WTC11 (cell line): ENCODE data around the gene MMUT.

Experiments used
- CBFB ChIP-seq: sonication (generic); formaldehyde crosslinking; IDR thresholded peaks from 2 replicates; pipeline ENCODE4 v1.8.1; 2022; ENCODE audit warnings: mild to moderate bottlenecking, low read depth, missing genetic modification reagents
- ELF4 ChIP-seq: sonication (generic); formaldehyde crosslinking; IDR thresholded peaks from 2 replicates; pipeline ENCODE4 v1.8.1; 2022; ENCODE audit warnings: low read depth, mild to moderate bottlenecking, moderate library complexity, missing genetic modification reagents
- ESRRA ChIP-seq: sonication (generic); formaldehyde crosslinking; IDR thresholded peaks from 2 replicates; pipeline ENCODE4 v1.8.1; 2022; ENCODE audit warnings: mild to moderate bottlenecking, missing genetic modification reagents, borderline replicate concordance
- NR2C2 ChIP-seq: sonication (generic); formaldehyde crosslinking; IDR thresholded peaks from 2 replicates; pipeline ENCODE4 v1.8.0; 2022; ENCODE audit warnings: mild to moderate bottlenecking, missing genetic modification reagents
- NR3C1 ChIP-seq: sonication (generic); formaldehyde crosslinking; conservative IDR thresholded peaks from 2 replicates; pipeline ENCODE4 v1.8.1; 2023; ENCODE audit warnings: low read depth, mild to moderate bottlenecking, missing genetic modification reagents
- SMAD3 ChIP-seq: sonication (generic); formaldehyde crosslinking; IDR thresholded peaks from 2 replicates; pipeline ENCODE4 v1.8.0; 2022; ENCODE audit warnings: missing genetic modification reagents, mild to moderate bottlenecking, borderline replicate concordance
- SP1 ChIP-seq: sonication (generic); formaldehyde crosslinking; conservative IDR thresholded peaks from 2 replicates; pipeline ENCODE4 v1.8.1; 2022; ENCODE audit warnings: missing genetic modification reagents
- USF2 ChIP-seq: sonication (generic); formaldehyde crosslinking; IDR thresholded peaks from 2 replicates; pipeline ENCODE4 v1.8.1; 2023; ENCODE audit warnings: mild to moderate bottlenecking, missing genetic modification reagents, moderate library complexity
- ZNF423 ChIP-seq: fragments of 250-450 bp; sonication (Bioruptor Pico); IDR thresholded peaks from 2 replicates; pipeline ENCODE4 v2.1.2; 2022; ENCODE audit warnings: mild to moderate bottlenecking, moderate library complexity
- TF ChIP-seq, protein P1 (sequence below): fragments of 200-600 bp; IDR thresholded peaks from 2 replicates; pipeline ENCODE4 v1.8.0; 2022; ENCODE audit warnings: antibody characterized with exemption
- TF ChIP-seq, protein P2 (sequence below): fragments of 250-450 bp; sonication (Bioruptor Pico); IDR thresholded peaks from 2 replicates; pipeline ENCODE4 v2.1.2; 2022; ENCODE audit warnings: mild to moderate bottlenecking, moderate library complexity
- TF ChIP-seq, protein P3 (sequence below): sonication (generic); formaldehyde crosslinking; IDR thresholded peaks from 2 replicates; pipeline ENCODE4 v1.8.0; 2022; ENCODE audit warnings: mild to moderate bottlenecking, missing genetic modification reagents
- TF ChIP-seq, protein P4 (sequence below): sonication (generic); formaldehyde crosslinking; IDR thresholded peaks from 2 replicates; pipeline ENCODE4 v1.8.1; 2023; ENCODE audit warnings: mild to moderate bottlenecking, missing genetic modification reagents, moderate library complexity

DNA sequence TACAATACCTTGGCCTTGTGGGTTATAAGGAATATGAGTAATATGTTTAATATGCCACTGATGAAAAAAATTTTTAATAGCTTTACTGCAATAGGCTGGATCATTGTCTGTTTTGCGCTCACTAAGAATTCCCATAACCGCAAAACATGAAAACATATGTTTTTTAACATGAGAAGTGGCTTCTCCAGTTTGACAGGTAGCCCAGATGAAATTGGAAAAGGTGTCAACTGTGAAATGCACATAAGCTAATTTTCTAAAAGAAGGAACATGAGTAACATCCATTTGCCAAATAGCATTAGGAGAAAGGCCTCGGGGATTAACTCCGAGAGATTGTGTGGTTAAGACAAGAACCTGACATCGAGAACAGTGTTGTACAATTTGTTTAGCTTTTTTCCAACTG, 41.6 kb upstream of the MMUT start:
- TF ChIP-seq SMAD3 (CRISPR knock-in tag) = no peak
- no peak for TF ChIP-seq SP1 (CRISPR knock-in tag)
- TF ChIP-seq, protein P1, sequence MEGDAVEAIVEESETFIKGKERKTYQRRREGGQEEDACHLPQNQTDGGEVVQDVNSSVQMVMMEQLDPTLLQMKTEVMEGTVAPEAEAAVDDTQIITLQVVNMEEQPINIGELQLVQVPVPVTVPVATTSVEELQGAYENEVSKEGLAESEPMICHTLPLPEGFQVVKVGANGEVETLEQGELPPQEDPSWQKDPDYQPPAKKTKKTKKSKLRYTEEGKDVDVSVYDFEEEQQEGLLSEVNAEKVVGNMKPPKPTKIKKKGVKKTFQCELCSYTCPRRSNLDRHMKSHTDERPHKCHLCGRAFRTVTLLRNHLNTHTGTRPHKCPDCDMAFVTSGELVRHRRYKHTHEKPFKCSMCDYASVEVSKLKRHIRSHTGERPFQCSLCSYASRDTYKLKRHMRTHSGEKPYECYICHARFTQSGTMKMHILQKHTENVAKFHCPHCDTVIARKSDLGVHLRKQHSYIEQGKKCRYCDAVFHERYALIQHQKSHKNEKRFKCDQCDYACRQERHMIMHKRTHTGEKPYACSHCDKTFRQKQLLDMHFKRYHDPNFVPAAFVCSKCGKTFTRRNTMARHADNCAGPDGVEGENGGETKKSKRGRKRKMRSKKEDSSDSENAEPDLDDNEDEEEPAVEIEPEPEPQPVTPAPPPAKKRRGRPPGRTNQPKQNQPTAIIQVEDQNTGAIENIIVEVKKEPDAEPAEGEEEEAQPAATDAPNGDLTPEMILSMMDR = no peak
- TF ChIP-seq, protein P2, sequence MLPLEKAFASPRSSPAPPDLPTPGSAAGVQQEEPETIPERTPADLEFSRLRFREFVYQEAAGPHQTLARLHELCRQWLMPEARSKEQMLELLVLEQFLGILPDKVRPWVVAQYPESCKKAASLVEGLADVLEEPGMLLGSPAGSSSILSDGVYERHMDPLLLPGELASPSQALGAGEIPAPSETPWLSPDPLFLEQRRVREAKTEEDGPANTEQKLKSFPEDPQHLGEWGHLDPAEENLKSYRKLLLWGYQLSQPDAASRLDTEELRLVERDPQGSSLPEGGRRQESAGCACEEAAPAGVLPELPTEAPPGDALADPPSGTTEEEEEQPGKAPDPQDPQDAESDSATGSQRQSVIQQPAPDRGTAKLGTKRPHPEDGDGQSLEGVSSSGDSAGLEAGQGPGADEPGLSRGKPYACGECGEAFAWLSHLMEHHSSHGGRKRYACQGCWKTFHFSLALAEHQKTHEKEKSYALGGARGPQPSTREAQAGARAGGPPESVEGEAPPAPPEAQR (CRISPR knock-in tag) = no peak
- no peak for TF ChIP-seq CBFB (CRISPR knock-in tag)
- no peak for TF ChIP-seq NR2C2 (CRISPR knock-in tag)
- no peak for TF ChIP-seq USF2 (CRISPR knock-in tag)
- TF ChIP-seq, protein P3, sequence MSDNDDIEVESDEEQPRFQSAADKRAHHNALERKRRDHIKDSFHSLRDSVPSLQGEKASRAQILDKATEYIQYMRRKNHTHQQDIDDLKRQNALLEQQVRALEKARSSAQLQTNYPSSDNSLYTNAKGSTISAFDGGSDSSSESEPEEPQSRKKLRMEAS (CRISPR knock-in tag) = no peak
- TF ChIP-seq ELF4 (CRISPR knock-in tag) = no peak
- TF ChIP-seq ZNF423 = no peak
- TF ChIP-seq ESRRA (CRISPR knock-in tag) = no peak
- TF ChIP-seq NR3C1 (CRISPR knock-in tag) = no peak
- TF ChIP-seq, protein P4, sequence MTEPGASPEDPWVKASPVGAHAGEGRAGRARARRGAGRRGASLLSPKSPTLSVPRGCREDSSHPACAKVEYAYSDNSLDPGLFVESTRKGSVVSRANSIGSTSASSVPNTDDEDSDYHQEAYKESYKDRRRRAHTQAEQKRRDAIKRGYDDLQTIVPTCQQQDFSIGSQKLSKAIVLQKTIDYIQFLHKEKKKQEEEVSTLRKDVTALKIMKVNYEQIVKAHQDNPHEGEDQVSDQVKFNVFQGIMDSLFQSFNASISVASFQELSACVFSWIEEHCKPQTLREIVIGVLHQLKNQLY (CRISPR knock-in tag) = no peak
